HL-60/S4 treated with retinoic acid at 250 ng/mL for 4 days and 3 days (cell line): ENCODE results near the gene CLIP1.
"Not testable (repeated sequence)": the region's sequence is repeated elsewhere in the genome, so short reads cannot be mapped to it uniquely, and the experiment has no call there.

Source experiments
- in situ Hi-C: fragments of 300-500 bp; cut with MboI; formaldehyde crosslinking; loops from 2 replicates; pipeline ENCODE4 v1.7.0; 2022; ENCODE audit warnings: low sequenced_read_pairs

Gene CLIP1

GRCh38 chr12:122421821-122422729, at the start of gene CLIP1:
CLIP1 (minus strand) TSS chr12:122422669; CDS start chr12:122380452, 42,217 bp downstream.
- in situ Hi-C loops, result no loop called here

GRCh38 chr12:122471324-122472226, 49.1 kb upstream of the CLIP1 start:
- in situ Hi-C loops, result loop anchor here (10.0 kb wide), 1 partner anchor 87 kb away; no protein-coding TSS in a partner anchor

GRCh38 chr12:122470576-122470975, 48.1 kb upstream of the CLIP1 start:
- in situ Hi-C loops, result loop anchor here (10.0 kb wide), 1 partner anchor 86 kb away; no protein-coding TSS in a partner anchor

GRCh38 chr12:122469856-122470255, 47.4 kb upstream of the CLIP1 start:
- in situ Hi-C loops, result loop anchor here (10.0 kb wide), 1 partner anchor 85 kb away; no protein-coding TSS in a partner anchor

GRCh38 chr12:122467983-122468382, 45.5 kb upstream of the CLIP1 start:
- in situ Hi-C loops, result no loop called here

GRCh38 chr12:122464317-122465042, 42.0 kb upstream of the CLIP1 start:
- in situ Hi-C loops, result not testable (repeated sequence)

- in situ Hi-C loops, result no loop called here
Observed at GRCh38 chr12:122460641-122461040, 38.2 kb upstream of the CLIP1 start.

GRCh38 chr12:122460061-122460460, 37.6 kb upstream of the CLIP1 start:
- in situ Hi-C loops, result no loop called here

GRCh38 chr12:122459211-122459610, 36.7 kb upstream of the CLIP1 start:
- in situ Hi-C loops, result no loop called here

- in situ Hi-C loops, result no loop called here
Observed at GRCh38 chr12:122458105-122459035, 35.9 kb upstream of the CLIP1 start.

GRCh38 chr12:122457627-122458026, 35.2 kb upstream of the CLIP1 start:
- in situ Hi-C loops, result no loop called here

- in situ Hi-C loops, result no loop called here
Observed at GRCh38 chr12:122454739-122455138, 32.3 kb upstream of the CLIP1 start.

- in situ Hi-C loops, result no loop called here
Observed at GRCh38 chr12:122454250-122454721, 31.8 kb upstream of the CLIP1 start.

GRCh38 chr12:122452701-122453285, 30.3 kb upstream of the CLIP1 start:
- in situ Hi-C loops, result no loop called here

GRCh38 chr12:122449317-122449716, 26.8 kb upstream of the CLIP1 start:
- in situ Hi-C loops, result no loop called here

- in situ Hi-C loops, result not testable (repeated sequence)
Observed at GRCh38 chr12:122447825-122448224, 25.4 kb upstream of the CLIP1 start.

GRCh38 chr12:122446390-122446789, 23.9 kb upstream of the CLIP1 start:
- in situ Hi-C loops, result not testable (repeated sequence)

GRCh38 chr12:122444071-122444470, 21.6 kb upstream of the CLIP1 start:
- in situ Hi-C loops, result not testable (repeated sequence)

GRCh38 chr12:122438822-122439221, 16.4 kb upstream of the CLIP1 start:
- in situ Hi-C loops, result not testable (repeated sequence)
